ENCODE results near the gene ANK3.

DNA sequence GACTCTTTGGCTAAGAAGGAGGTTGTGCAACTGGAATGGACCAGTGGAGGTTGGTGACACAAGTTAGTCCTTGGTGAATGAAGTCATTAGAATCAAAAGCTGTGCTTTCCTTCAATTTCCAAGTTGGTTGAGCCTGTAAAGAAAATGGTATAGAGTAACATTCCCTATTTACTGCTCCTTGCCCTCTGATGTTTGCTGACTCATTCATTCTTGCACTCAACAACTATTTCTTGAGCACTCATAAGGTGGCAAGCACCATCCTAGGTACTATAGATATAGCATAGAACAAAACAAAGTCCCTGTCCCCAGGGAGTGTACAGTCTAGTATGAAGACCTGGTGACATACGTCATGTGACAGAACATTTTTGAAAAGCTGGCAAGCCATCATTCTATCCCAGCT lies 364.4 kb downstream of the ANK3 start:
- TF ChIP-seq, protein P1, sequence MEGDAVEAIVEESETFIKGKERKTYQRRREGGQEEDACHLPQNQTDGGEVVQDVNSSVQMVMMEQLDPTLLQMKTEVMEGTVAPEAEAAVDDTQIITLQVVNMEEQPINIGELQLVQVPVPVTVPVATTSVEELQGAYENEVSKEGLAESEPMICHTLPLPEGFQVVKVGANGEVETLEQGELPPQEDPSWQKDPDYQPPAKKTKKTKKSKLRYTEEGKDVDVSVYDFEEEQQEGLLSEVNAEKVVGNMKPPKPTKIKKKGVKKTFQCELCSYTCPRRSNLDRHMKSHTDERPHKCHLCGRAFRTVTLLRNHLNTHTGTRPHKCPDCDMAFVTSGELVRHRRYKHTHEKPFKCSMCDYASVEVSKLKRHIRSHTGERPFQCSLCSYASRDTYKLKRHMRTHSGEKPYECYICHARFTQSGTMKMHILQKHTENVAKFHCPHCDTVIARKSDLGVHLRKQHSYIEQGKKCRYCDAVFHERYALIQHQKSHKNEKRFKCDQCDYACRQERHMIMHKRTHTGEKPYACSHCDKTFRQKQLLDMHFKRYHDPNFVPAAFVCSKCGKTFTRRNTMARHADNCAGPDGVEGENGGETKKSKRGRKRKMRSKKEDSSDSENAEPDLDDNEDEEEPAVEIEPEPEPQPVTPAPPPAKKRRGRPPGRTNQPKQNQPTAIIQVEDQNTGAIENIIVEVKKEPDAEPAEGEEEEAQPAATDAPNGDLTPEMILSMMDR (IDR thresholded peaks at IDR 0.05): no peak
- TF ChIP-seq POLR2A (IDR thresholded peaks at IDR 0.05): no peak

All from testis (tissue), 2 donors.